Gastroesophageal sphincter (tissue), 4 donors: ENCODE results near the gene SLC39A2. TPM values are rescaled to one million over a fixed set of nuclear protein-coding genes. Genes with fewer than 3 reads are reported as not detected.

Source experiments
- ATAC-seq: fragments of 150-250 bp; one replicate; pipeline ENCODE4 v1.9.1; 2016; ENCODE audit warnings: mild to moderate bottlenecking, moderate library complexity
- H3K27ac ChIP-seq, 4 donors: fragments of 200-600 bp; sonication (generic) in 3 of 4; 1 replicate in 3 of 4; 2 replicates in 1 of 4; pipeline ENCODE4 v1.5.1; 2016 to 2019
- H3K27me3 ChIP-seq: fragments of 200-600 bp; sonication (generic); one replicate; pipeline ENCODE4 v1.5.1; 2019
- H3K36me3 ChIP-seq, 2 donors: fragments of 200-600 bp; sonication (generic); one replicate each; pipeline ENCODE4 v1.5.1; 2019; ENCODE audit warnings: control low read depth in 1 of 2
- H3K4me1 ChIP-seq, 3 donors: fragments of 200-600 bp; sonication (generic); 1 replicate in 2 of 3; 2 replicates in 1 of 3; pipeline ENCODE4 v1.5.1; 2016 to 2019; ENCODE audit warnings: control low read depth in 2 of 3
- H3K4me3 ChIP-seq, 2 donors: fragments of 200-600 bp; sonication (generic); one replicate each; pipeline ENCODE4 v1.5.1; 2019; ENCODE audit warnings: mild to moderate bottlenecking in 1 of 2, moderate library complexity in 1 of 2
- H3K9me3 ChIP-seq, 3 donors: fragments of 200-600 bp; sonication (generic); one replicate each; pipeline ENCODE4 v1.5.1; 2017 to 2019; ENCODE audit warnings: control low read depth in 2 of 3
- CTCF ChIP-seq, 4 experiments: fragments of 200-600 bp in 2 of 4; fragments of 450-650 bp in 2 of 4; sonication (generic) in 1 of 4; IDR thresholded peaks; one replicate each; pipeline ENCODE4 v1.5.1; 2017 to 2019; ENCODE audit warnings: antibody characterized with exemption in 4 of 4, mild to moderate bottlenecking in 2 of 4, moderate library complexity in 2 of 4
- EP300 ChIP-seq: sonication (generic); formaldehyde crosslinking; IDR thresholded peaks from one replicate; pipeline ENCODE4 v1.6.1; 2017; ENCODE audit warnings: antibody characterized with exemption, mild to moderate bottlenecking
- POLR2A ChIP-seq, 2 donors: fragments of 450-650 bp; IDR thresholded peaks; one replicate each; pipeline ENCODE4 v1.6.1; 2017; ENCODE audit warnings: antibody characterized with exemption in 2 of 2, mild to moderate bottlenecking in 2 of 2, moderate library complexity in 1 of 2
- POLR2AphosphoS5 ChIP-seq: sonication (generic); formaldehyde crosslinking; IDR thresholded peaks from one replicate; pipeline ENCODE4 v1.6.1; 2017; ENCODE audit warnings: antibody characterized with exemption
- whole genome bisulfite sequencing, 2 donors: methylation state at CpG; one replicate each; pipeline ENCODE4 v1.1.5; 2018; ENCODE audit warnings: low coverage in 1 of 2; 5-methylcytosine and 5-hydroxymethylcytosine counted together
- total RNA-seq, 4 donors: library from RNA; depleted of rRNA; stranded (reverse); fragments of >200 nt; gene quantifications; one replicate each; pipeline ENCODE4 v1.1.0, GENCODE V29; 2016

SLC39A2 gene
- total RNA-seq, 4 donors from 2014 or later: 0.59 TPM; not detected in 3

DNA sequence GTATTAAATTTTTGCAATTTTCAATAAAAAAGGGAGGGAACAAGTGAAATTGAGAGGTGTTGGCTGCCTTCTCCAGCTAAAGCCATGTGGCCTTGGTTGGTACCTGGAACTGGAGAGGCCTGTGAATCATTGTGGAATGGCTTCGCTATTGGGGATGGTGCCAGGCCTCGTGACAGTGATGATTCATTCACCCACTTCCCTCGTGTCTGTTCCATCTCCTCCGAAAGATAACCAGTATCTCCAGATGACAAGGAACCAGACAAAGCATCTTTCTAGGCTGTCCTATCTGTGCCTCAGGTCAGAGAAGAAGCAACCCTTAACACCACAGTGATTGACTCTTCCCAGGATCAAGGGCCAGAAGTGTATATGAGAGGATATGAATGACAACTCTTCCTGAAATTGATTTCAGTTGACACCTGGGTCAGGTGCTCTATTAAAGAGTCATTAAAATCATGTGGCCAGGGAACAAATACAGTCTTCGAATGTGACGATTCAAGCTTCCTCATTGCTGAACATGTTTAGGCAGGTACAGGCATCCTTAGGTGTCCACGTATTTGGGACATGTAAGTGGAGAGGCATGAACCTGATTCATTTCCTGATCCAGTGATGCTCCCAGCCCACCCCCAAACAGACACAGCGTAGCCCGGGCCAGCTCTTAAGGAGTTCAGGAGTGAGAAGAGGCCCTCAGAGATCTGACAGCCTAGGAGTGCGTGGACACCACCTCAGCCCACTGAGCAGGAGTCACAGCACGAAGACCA is 42.8 kb downstream of the SLC39A2 start, which contains the start of gene RNASE7:
TSS of gene RNASE7 (plus strand) at position 687 of the 758 bp plus-strand sequence. CDS start 631 bp downstream, outside the sequence.
- H3K27ac ChIP-seq: no peak within 1 kb of the TSS
- no peak within 1 kb of the TSS for H3K4me3 ChIP-seq
- ATAC-seq: no peak
- 66 to 67% methylated on average over 7 to 8 of the region's 11 CpGs for WGBS, 2 donors
- H3K9me3 ChIP-seq: no peaks in the 10 kb centered on the region
- no peaks in the 10 kb centered on the region for H3K36me3 ChIP-seq
- H3K4me1 ChIP-seq: peaks cover 14 to 44% (median 17%) of the 10 kb centered on the region in 3 donors
- no peaks in the 10 kb centered on the region for H3K27me3 ChIP-seq
- TF ChIP-seq POLR2AphosphoS5 (no peak), CTCF (IDR thresholded peaks at IDR 0.05) (no peak), POLR2A (IDR thresholded peaks at IDR 0.05) (no peak), EP300 (no peak)

DNA sequence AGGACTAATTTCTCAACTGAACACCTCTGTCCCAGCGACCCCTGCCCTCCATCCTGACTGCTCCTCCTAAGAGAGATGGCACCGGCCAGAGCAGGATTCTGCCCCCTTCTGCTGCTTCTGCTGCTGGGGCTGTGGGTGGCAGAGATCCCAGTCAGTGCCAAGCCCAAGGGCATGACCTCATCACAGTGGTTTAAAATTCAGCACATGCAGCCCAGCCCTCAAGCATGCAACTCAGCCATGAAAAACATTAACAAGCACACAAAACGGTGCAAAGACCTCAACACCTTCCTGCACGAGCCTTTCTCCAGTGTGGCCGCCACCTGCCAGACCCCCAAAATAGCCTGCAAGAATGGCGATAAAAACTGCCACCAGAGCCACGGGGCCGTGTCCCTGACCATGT is 43.8 kb downstream of the SLC39A2 start:
- no peak for TF ChIP-seq POLR2A (IDR thresholded peaks at IDR 0.05)
- TF ChIP-seq POLR2AphosphoS5: no peak
- no peak for TF ChIP-seq CTCF (IDR thresholded peaks at IDR 0.05)
- no peak for TF ChIP-seq EP300
- WGBS, 2 donors: 55 to 59% methylated on average over 5 to 7 of the region's 8 CpGs
- Histone ChIP-seq H3K27me3 (no peaks in the 10 kb centered on the region), H3K9me3 (no peaks in the 10 kb centered on the region), H3K4me1 (peaks cover 14 to 48% (median 17%) of the 10 kb centered on the region in 3 donors), H3K27ac (no peak overlapping the region), H3K4me3 (no peak overlapping the region), H3K36me3 (no peaks in the 10 kb centered on the region)
- ATAC-seq: no peak

GRCh38 chr14:21043387-21043973 is 44.4 kb downstream of the SLC39A2 start:
- H3K4me1 ChIP-seq: peaks cover 13 to 43% (median 13%) of the 10 kb centered on the region in 3 donors
- WGBS, 2 donors: 0 to 30% methylated on average over 1 of the region's 2 CpGs
- no peaks in the 10 kb centered on the region for H3K27me3 ChIP-seq
- no peak overlapping the region for H3K27ac ChIP-seq
- no peak overlapping the region for H3K4me3 ChIP-seq
- no peaks in the 10 kb centered on the region for H3K9me3 ChIP-seq
- TF ChIP-seq POLR2AphosphoS5 (no peak), CTCF (IDR thresholded peaks at IDR 0.05) (no peak), POLR2A (IDR thresholded peaks at IDR 0.05) (no peak), EP300 (no peak)
- no peak for ATAC-seq
- H3K36me3 ChIP-seq: no peaks in the 10 kb centered on the region

DNA sequence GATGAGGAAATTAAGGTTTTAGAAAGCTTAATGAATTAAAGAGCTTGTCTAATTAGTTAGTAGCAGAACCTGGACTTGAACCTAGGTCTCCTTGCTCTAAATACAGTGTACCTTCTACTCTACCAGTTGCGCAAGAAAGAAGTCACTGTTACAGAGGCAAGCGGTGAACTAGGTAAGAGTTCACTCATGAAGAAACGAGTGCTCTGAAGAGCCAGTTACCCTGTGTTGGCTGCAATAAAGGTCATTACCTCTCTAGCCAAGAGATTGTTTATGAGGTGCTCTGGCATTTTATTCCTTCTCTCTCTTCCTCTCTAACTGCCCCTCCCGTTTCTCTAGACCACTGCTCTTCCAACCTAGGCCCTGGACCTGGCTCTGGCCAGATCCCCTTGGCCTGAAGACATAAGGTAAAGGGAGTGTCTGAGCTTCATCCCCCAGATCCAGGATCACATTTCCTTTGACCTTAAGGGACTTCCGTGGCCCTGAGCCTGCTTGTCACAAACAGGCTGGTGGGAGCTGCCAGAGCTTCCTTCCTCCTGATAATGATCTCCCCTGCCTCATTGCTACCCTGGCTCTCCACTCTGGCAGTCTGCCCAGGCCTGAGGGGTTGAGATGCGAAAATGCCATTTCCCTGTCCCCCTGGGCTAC is 45.0 kb downstream of the SLC39A2 start:
- no peak overlapping the region for H3K4me3 ChIP-seq
- no peaks in the 10 kb centered on the region for H3K27me3 ChIP-seq
- no peak for TF ChIP-seq EP300
- no peak for TF ChIP-seq POLR2A (IDR thresholded peaks at IDR 0.05)
- no peak for TF ChIP-seq CTCF (IDR thresholded peaks at IDR 0.05)
- H3K27ac ChIP-seq: peak overlapping the region in 1 of 4 donors; percentile 10
- no peaks in the 10 kb centered on the region for H3K36me3 ChIP-seq
- peaks cover 8 to 36% (median 9%) of the 10 kb centered on the region in 3 donors for H3K4me1 ChIP-seq
- H3K9me3 ChIP-seq: no peaks in the 10 kb centered on the region
- no peak for ATAC-seq
- WGBS, 2 donors: 27 to 49% methylated on average over 2 to 6 of the region's 6 CpGs
